Activated CD4-positive, alpha-beta T cell treated with anti-CD3 and anti-CD28 coated beads, Interleukin-2, amount 50 U/mL, for 48 hours (primary cell): ENCODE data around the gene NEO1.
"Not testable (repeated sequence)": the region's sequence is repeated elsewhere in the genome, so short reads cannot be mapped to it uniquely, and the experiment has no call there.

Source experiments
- DNase-seq, 2 experiments: peaks; one replicate each; pipeline ENCODE4 v3.0.0-alpha.2; 2020

NEO1 gene

GRCh38 chr15:73141216-73141900 is 89.1 kb downstream of the NEO1 start:
- DNase-seq: no peak

- peak; percentile 20 for DNase-seq
Measured at GRCh38 chr15:73142802-73143762, 90.8 kb downstream of the NEO1 start.

DNA sequence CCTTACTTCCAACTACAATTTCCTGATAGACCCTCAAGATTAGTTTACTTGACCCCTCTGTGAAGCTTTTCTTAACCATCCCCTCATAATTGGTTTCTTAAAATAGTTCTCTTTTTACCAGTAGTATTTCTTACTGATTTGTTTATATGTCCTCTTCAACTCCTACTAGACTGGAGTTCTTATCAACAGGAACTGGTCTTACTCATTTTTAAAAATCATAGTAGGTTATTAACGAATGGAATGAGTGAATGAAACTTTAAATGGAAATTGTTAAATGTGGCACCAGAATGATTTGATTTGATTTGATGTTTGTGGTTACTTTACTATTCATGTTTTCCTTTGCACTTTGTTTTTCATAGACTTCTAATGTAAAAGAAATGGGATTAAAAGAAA is 91.5 kb downstream of the NEO1 start:
- no peak for DNase-seq

DNA sequence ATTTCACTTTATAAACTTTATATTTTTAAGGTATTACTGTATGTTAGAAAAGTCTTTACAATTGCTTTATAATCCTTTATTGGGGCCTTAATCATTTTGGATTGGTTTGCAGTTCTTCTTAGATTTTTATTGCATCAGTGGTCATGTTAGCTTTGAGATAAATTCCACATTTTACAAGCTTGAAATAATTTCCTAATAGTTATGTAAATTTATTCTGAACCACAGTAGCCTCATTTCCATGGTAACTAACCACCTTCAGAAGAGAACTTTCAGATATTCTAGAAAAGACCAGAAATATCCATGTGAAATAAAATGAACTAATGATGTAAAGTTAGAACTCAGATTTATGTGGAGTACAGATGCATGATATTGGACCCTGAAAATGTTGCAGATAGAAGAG is 94.2 kb downstream of the NEO1 start:
- DNase-seq: no peak

GRCh38 chr15:73150831-73151230 is 98.6 kb downstream of the NEO1 start:
- no peak for DNase-seq

DNA sequence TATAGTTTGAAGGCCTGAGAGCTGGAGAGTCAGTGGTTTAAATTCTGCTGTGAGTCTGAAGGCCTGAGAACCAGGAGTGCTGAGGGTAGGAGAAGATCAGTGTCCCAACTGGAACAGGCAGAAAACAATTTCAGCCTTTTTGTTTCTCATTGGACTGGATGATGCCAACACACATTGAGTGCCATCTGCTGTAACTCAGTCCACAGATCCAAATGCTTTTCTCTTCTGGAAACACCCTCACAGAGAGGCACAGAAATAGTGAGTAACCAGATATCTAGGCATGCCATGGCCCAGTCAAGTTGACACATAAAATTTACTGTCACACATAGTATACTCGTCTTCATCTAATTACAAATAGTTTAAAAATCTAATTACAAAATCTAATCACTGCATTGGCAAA is 100.8 kb downstream of the NEO1 start:
- no peak for DNase-seq

- no peak for DNase-seq
Measured at GRCh38 chr15:73153447-73153846, 101.2 kb downstream of the NEO1 start.

GRCh38 chr15:73156431-73157191 is 104.3 kb downstream of the NEO1 start:
- no peak for DNase-seq

GRCh38 chr15:73161546-73161945 is 109.3 kb downstream of the NEO1 start:
- no peak for DNase-seq

GRCh38 chr15:73165435-73165834 is 113.2 kb downstream of the NEO1 start:
- DNase-seq: no peak

- no peak for DNase-seq
Measured at GRCh38 chr15:73165844-73166243, 113.6 kb downstream of the NEO1 start.

- DNase-seq: not testable (repeated sequence)
Measured at GRCh38 chr15:73166711-73167110, 114.4 kb downstream of the NEO1 start.

DNA sequence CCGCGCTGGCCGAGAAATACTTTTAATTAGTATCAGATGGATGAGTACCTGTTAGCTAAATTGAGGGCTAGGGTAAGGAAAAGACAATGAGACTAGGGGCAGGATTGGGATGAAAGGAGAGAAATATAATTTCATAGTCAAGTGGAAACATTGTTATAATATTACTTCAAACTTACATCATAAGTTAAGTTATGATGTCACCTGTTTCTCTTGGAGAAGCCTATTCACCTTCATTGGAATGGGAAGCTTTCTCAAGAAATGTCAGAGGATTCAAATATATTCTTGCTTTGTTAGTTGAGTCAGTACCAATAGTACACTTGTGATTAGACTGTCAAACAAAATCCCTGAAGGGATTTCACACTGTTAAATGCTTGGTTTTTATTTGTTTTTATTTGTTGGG is 116.2 kb downstream of the NEO1 start:
- DNase-seq: no peak

GRCh38 chr15:73171711-73172110 is 119.4 kb downstream of the NEO1 start:
- DNase-seq: no peak

DNA sequence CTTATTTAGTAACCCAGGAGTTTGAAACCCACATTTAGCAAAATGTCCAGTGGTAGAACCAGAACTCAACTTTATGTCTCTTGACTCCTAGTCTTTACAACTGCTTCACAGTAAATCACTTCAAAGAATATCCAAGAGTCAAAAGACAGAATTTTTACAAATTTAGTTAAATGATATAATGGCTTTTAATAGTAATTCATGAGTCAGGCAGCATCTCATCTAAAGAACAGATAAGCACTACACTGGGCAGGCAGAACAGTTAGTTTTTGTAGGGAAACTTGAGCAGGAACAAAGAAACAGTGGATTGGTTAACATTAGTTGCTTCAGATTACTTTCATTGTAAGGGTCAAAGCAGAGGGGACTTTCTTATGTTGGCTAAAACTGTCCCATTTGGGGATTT is 120.2 kb downstream of the NEO1 start:
- DNase-seq: no peak

DNA sequence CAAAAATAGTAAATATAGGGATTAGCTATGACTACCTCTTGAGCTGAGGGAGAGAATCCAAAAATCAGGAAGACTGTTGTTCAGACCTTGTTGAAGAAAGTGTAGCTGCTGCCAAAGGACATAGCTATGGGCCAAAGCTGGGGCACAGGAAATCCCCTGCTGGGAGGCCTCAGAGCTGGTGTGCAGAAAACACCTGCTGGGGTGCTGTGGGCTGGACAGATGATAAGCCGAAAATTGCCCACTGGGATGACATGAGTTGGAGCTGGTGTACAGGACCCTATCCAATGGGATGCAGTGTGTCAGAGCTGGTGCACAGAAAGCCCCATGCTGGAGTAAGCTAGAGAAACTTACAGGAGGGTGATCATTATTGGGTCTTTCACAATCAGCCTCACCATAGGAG is 121.9 kb downstream of the NEO1 start:
- DNase-seq: no peak

- DNase-seq: no peak
Measured at GRCh38 chr15:73175382-73175781, 123.1 kb downstream of the NEO1 start.

- DNase-seq: no peak
Measured at GRCh38 chr15:73176598-73176997, 124.3 kb downstream of the NEO1 start.

- DNase-seq: no peak
Measured at GRCh38 chr15:73183071-73183470, 130.8 kb downstream of the NEO1 start.

GRCh38 chr15:73190189-73190601 is 137.9 kb downstream of the NEO1 start:
- DNase-seq: no peak

- DNase-seq: no peak
Measured at GRCh38 chr15:73195166-73195565, 142.9 kb downstream of the NEO1 start.

DNA sequence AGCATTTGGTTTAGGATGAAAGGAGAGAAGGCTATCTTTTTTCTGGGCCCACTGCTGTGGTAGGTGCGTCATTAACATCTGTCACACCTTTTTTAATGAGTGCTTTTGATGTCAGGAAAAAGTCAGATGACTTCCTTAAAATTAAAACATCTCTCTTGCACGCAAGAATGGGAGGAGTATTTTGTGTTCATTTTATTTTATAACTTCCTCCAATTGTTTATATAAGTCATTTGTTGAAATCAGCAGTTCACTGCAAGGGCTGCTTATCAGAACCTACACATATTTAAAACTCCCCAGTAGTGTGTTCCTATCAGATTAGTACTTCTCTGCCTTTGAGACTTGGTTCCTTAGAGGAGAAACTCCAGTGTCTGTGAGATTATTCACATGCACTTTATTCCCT is 143.8 kb downstream of the NEO1 start:
- DNase-seq: no peak

GRCh38 chr15:73200339-73200738 is 148.1 kb downstream of the NEO1 start:
- DNase-seq: no peak
